Measurements from ENCODE around the gene GADL1.
A peak's percentile ranks its signal among the peaks of the same experiment; 100 is the strongest.

Gene GADL1

GRCh38 chr3:30723211-30723610, 171.2 kb downstream of the GADL1 start:
- DNase-seq (ENCODE audit: low read depth) = no peak

GRCh38 chr3:30721314-30721634, 173.2 kb downstream of the GADL1 start:
- no peak for DNase-seq (ENCODE audit: low read depth)

GRCh38 chr3:30720586-30721313, 173.7 kb downstream of the GADL1 start:
- DNase-seq (ENCODE audit: low read depth) = peak; percentile 92

GRCh38 chr3:30719536-30719935, 174.9 kb downstream of the GADL1 start:
- DNase-seq (ENCODE audit: low read depth) = no peak

- DNase-seq (ENCODE audit: low read depth) = no peak
Measured at GRCh38 chr3:30713885-30714503, 180.5 kb downstream of the GADL1 start.

- no peak for DNase-seq (ENCODE audit: low read depth)
Measured at GRCh38 chr3:30712991-30713390, 181.5 kb downstream of the GADL1 start.

- no peak for DNase-seq (ENCODE audit: low read depth)
Measured at GRCh38 chr3:30711867-30712266, 182.6 kb downstream of the GADL1 start.

- DNase-seq (ENCODE audit: low read depth) = no peak
Measured at GRCh38 chr3:30711151-30711550, 183.3 kb downstream of the GADL1 start.

- no peak for DNase-seq (ENCODE audit: low read depth)
Measured at GRCh38 chr3:30710017-30710416, 184.4 kb downstream of the GADL1 start.

- no peak for DNase-seq (ENCODE audit: low read depth)
Measured at GRCh38 chr3:30708472-30708871, 186.0 kb downstream of the GADL1 start.

GRCh38 chr3:30707825-30708224, 186.6 kb downstream of the GADL1 start:
- no peak for DNase-seq (ENCODE audit: low read depth)

- no peak for DNase-seq (ENCODE audit: low read depth)
Measured at GRCh38 chr3:30704931-30705890, 189.2 kb downstream of the GADL1 start.

GRCh38 chr3:30702828-30703397, 191.5 kb downstream of the GADL1 start:
- no peak for DNase-seq (ENCODE audit: low read depth)

- DNase-seq (ENCODE audit: low read depth) = no peak
Measured at GRCh38 chr3:30702038-30702827, 192.2 kb downstream of the GADL1 start.

- DNase-seq (ENCODE audit: low read depth) = no peak
Measured at GRCh38 chr3:30700702-30701321, 193.6 kb downstream of the GADL1 start.

GRCh38 chr3:30699927-30700326, 194.5 kb downstream of the GADL1 start:
- DNase-seq (ENCODE audit: low read depth) = no peak

GRCh38 chr3:30698549-30698948, 195.9 kb downstream of the GADL1 start:
- DNase-seq (ENCODE audit: low read depth) = no peak

GRCh38 chr3:30696896-30697295, 197.6 kb downstream of the GADL1 start:
- no peak for DNase-seq (ENCODE audit: low read depth)

- DNase-seq (ENCODE audit: low read depth) = no peak
Measured at GRCh38 chr3:30696403-30696819, 198.1 kb downstream of the GADL1 start.

GRCh38 chr3:30695302-30696061, 199.0 kb downstream of the GADL1 start:
- no peak for DNase-seq (ENCODE audit: low read depth)
